Upper lobe of right lung (tissue), 1 donor: ENCODE data around the gene SHC2. TPM values are rescaled to one million over a fixed set of nuclear protein-coding genes. Genes with fewer than 3 reads are reported as not detected.
A peak's percentile ranks its signal among the peaks of the same experiment; 100 is the strongest.

Experiments
- ATAC-seq: fragments of 200-7000 bp; cut with Tn5 transposase; one replicate; pipeline ENCODE4 v1.9.1; 2020; ENCODE audit warnings: mild to moderate bottlenecking, moderate library complexity
- DNase-seq: peaks from one replicate; pipeline ENCODE4 v3.0.0-alpha.2; 2020
- H3K27ac ChIP-seq: fragments of 200-600 bp; one replicate; pipeline ENCODE4 v1.8.0; 2022
- H3K27me3 ChIP-seq: fragments of 200-600 bp; one replicate; pipeline ENCODE4 v1.8.0; 2022; ENCODE audit warnings: mild to moderate bottlenecking
- H3K36me3 ChIP-seq: fragments of 200-600 bp; one replicate; pipeline ENCODE4 v1.8.0; 2022
- H3K4me1 ChIP-seq: fragments of 200-600 bp; one replicate; pipeline ENCODE4 v1.8.0; 2022
- H3K4me3 ChIP-seq: fragments of 200-600 bp; one replicate; pipeline ENCODE4 v1.8.0; 2022; ENCODE audit warnings: mild to moderate bottlenecking
- H3K9me3 ChIP-seq: fragments of 200-600 bp; one replicate; pipeline ENCODE4 v1.8.0; 2022
- CTCF ChIP-seq: fragments of 200-600 bp; IDR thresholded peaks from one replicate; pipeline ENCODE4 v1.8.0; 2022; ENCODE audit warnings: antibody characterized with exemption
- intact Hi-C: fragments of 100-400 bp; cut with DNase I; formaldehyde crosslinking; loops from one replicate; pipeline ENCODE4 v1.11.0; 2022
- total RNA-seq: library from RNA; stranded (reverse); fragmentation: NEBNext Ultra II Directional; extraction: Animal tissue kit (Norgen Biotek cat#: 25700); gene quantifications from one replicate; pipeline ENCODE4 v1.2.1, GENCODE V29; 2021
- donor health status: DM: no; HTN: yes; CAD: no; lungs with severe emphysema.

The SHC2 gene
- total RNA-seq, 1 donor from 2014 or later = 37.8 TPM

GRCh38 chr19:475360-475759 is 14.5 kb upstream of the SHC2 start:
- intact Hi-C loops = no loop called here
- H3K4me3 ChIP-seq = no peak overlapping the region
- H3K9me3 ChIP-seq = no peaks in the 10 kb centered on the region
- TF ChIP-seq CTCF = no peak
- H3K27me3 ChIP-seq = no peaks in the 10 kb centered on the region
- no peak overlapping the region for H3K27ac ChIP-seq
- H3K4me1 ChIP-seq = no peaks in the 10 kb centered on the region
- DNase-seq (no peak), ATAC-seq (no peak)
- H3K36me3 ChIP-seq = no peaks in the 10 kb centered on the region

GRCh38 chr19:474126-475078 is 13.6 kb upstream of the SHC2 start:
- Histone ChIP-seq H3K27me3 (no peaks in the 10 kb centered on the region), H3K4me1 (no peaks in the 10 kb centered on the region), H3K27ac (peak overlapping the region; percentile 63), H3K36me3 (no peaks in the 10 kb centered on the region), H3K9me3 (no peaks in the 10 kb centered on the region), H3K4me3 (no peak overlapping the region)
- intact Hi-C loops = no loop called here
- peak; percentile 65 for ATAC-seq
- TF ChIP-seq CTCF = peak; percentile 24
- DNase-seq = no peak

- Histone ChIP-seq H3K27ac (no peak overlapping the region), H3K27me3 (no peaks in the 10 kb centered on the region), H3K36me3 (no peaks in the 10 kb centered on the region), H3K4me3 (no peak overlapping the region), H3K9me3 (no peaks in the 10 kb centered on the region), H3K4me1 (no peaks in the 10 kb centered on the region)
- intact Hi-C loops = no loop called here
- ATAC-seq = no peak
- DNase-seq = no peak
- no peak for TF ChIP-seq CTCF
These were observed 11.4 kb upstream of the SHC2 start for GRCh38 chr19:472005-472858.

- DNase-seq (no peak), ATAC-seq (no peak)
- intact Hi-C loops = no loop called here
- TF ChIP-seq CTCF = no peak
- no peaks in the 10 kb centered on the region for H3K9me3 ChIP-seq
- no peaks in the 10 kb centered on the region for H3K27me3 ChIP-seq
- no peak overlapping the region for H3K27ac ChIP-seq
- H3K4me1 ChIP-seq = no peaks in the 10 kb centered on the region
- H3K4me3 ChIP-seq = no peak overlapping the region
- no peaks in the 10 kb centered on the region for H3K36me3 ChIP-seq
These were observed 9.9 kb upstream of the SHC2 start for GRCh38 chr19:470701-471100.

- no peaks in the 10 kb centered on the region for H3K36me3 ChIP-seq
- intact Hi-C loops = no loop called here
- ATAC-seq (no peak), DNase-seq (no peak)
- no peak for TF ChIP-seq CTCF
- no peak overlapping the region for H3K27ac ChIP-seq
- no peaks in the 10 kb centered on the region for H3K27me3 ChIP-seq
- no peak overlapping the region for H3K4me3 ChIP-seq
- no peaks in the 10 kb centered on the region for H3K4me1 ChIP-seq
- no peaks in the 10 kb centered on the region for H3K9me3 ChIP-seq
These were observed 9.0 kb upstream of the SHC2 start for GRCh38 chr19:469833-470232.
